PC-3 (cell line): Measurements from ENCODE around the gene RALGPS1. TPM values are rescaled to one million over a fixed set of nuclear protein-coding genes. Genes with fewer than 3 reads are reported as not detected.
A peak's percentile ranks its signal among the peaks of the same experiment; 100 is the strongest.

ENCODE experiments used
- ATAC-seq: fragments of 200-7000 bp; cut with Tn5 transposase; 2 replicates; pipeline ENCODE4 v1.9.1; 2020; ENCODE audit warnings: mild to moderate bottlenecking, moderate library complexity
- BruUV-seq: library from RNA; stranded (reverse); fragments of 400-500 nt; replicated peaks from 2 replicates; lab custom pipeline; 2021; lab: Mats Ljungman, UMichigan
- CTCF ChIA-PET: fragments of 300-600 bp; sonication (Branson Sonifier 250); formaldehyde crosslinking; loops from one replicate; lab custom pipeline; 2022; ENCODE audit warnings: antibody characterized with exemption; lab: Charles Lee
- POLR2A ChIA-PET: fragments of 300-600 bp; sonication (Branson Sonifier 250); formaldehyde crosslinking; loops from one replicate; lab custom pipeline; 2022; ENCODE audit warnings: antibody characterized with exemption; ENCODE audit not compliant: unreplicated experiment; lab: Charles Lee
- DNase-seq: peaks from one replicate; pipeline ENCODE4 v3.0.0-alpha.2; 2015
- H2AFZ ChIP-seq: fragments of 300-600 bp; sonication (generic); 2 replicates; pipeline ENCODE4 v1.6.0; 2016; ENCODE audit warnings: antibody characterized with exemption, low read length
- H3F3A ChIP-seq: fragments of 300-600 bp; sonication (generic); one replicate; pipeline ENCODE4 v1.6.0; 2017; ENCODE audit warnings: antibody characterized with exemption, low read length, control low read depth, mild to moderate bottlenecking; ENCODE audit not compliant: unreplicated experiment
- H3K27ac ChIP-seq: fragments of 300-600 bp; sonication (generic); 2 replicates; pipeline ENCODE4 v1.5.1; 2016; ENCODE audit warnings: mild to moderate bottlenecking, low read length
- H3K27me3 ChIP-seq: fragments of 300-600 bp; sonication (generic); 2 replicates; pipeline ENCODE4 v1.6.1; 2016; ENCODE audit warnings: low read length, mixed read lengths
- H3K36me3 ChIP-seq: fragments of 300-600 bp; sonication (generic); 2 replicates; pipeline ENCODE4 v1.6.1; 2016; ENCODE audit warnings: low read depth, mixed run types, low read length, mixed read lengths
- H3K4me1 ChIP-seq: fragments of 300-600 bp; sonication (generic); 2 replicates; pipeline ENCODE4 v1.5.1; 2016; ENCODE audit warnings: low read length; ENCODE audit not compliant: insufficient read depth
- H3K4me2 ChIP-seq: fragments of 300-600 bp; sonication (generic); 2 replicates; pipeline ENCODE4 v1.6.0; 2016; ENCODE audit warnings: low read length
- H3K4me3 ChIP-seq: fragments of 300-600 bp; sonication (generic); 2 replicates; pipeline ENCODE4 v1.5.1; 2016; ENCODE audit warnings: mild to moderate bottlenecking, low read length, mixed read lengths
- H3K79me2 ChIP-seq: fragments of 300-600 bp; sonication (generic); 2 replicates; pipeline ENCODE4 v1.6.1; 2017; ENCODE audit warnings: low read length, mixed read lengths
- H3K9ac ChIP-seq: fragments of 300-600 bp; sonication (generic); 2 replicates; pipeline ENCODE4 v1.6.0; 2016; ENCODE audit warnings: mild to moderate bottlenecking, low read length
- H3K9me2 ChIP-seq: fragments of 300-600 bp; sonication (generic); replicated peaks from 2 replicates; pipeline ENCODE4 v1.6.1; 2016; ENCODE audit warnings: mixed run types, low read length, mixed read lengths
- H3K9me3 ChIP-seq: fragments of 300-600 bp; sonication (generic); 2 replicates; pipeline ENCODE4 v1.6.1; 2016; ENCODE audit warnings: low read length, mixed read lengths
- H4K20me1 ChIP-seq: fragments of 300-600 bp; sonication (generic); 2 replicates; pipeline ENCODE4 v1.6.1; 2016; ENCODE audit warnings: low read length, mixed read lengths
- CTCF ChIP-seq: fragments of 300-600 bp; sonication (generic); conservative IDR thresholded peaks from 2 replicates; pipeline ENCODE4 v1.5.1; 2017; ENCODE audit warnings: antibody characterized with exemption, low read depth, mild to moderate bottlenecking, low read length
- EZH2 ChIP-seq: fragments of 300-600 bp; sonication (generic); IDR thresholded peaks from one replicate; pipeline ENCODE4 v1.6.1; 2017; ENCODE audit warnings: antibody characterized with exemption, mild to moderate bottlenecking, low read length; ENCODE audit not compliant: unreplicated experiment
- EZH2phosphoT487 ChIP-seq: fragments of 300-600 bp; sonication (generic); IDR thresholded peaks from 2 replicates; pipeline ENCODE4 v1.6.1; 2018; ENCODE audit warnings: mild to moderate bottlenecking, antibody characterized with exemption, low read length, borderline replicate concordance
- intact Hi-C: fragments of 100-400 bp; cut with micrococcal nuclease; formaldehyde crosslinking; loops from 2 replicates; pipeline ENCODE4 v1.9.0; 2023
- total RNA-seq: library from RNA; depleted of rRNA; stranded (reverse); fragments of >200 nt; gene quantifications from 2 replicates; pipeline ENCODE4 v1.2.3, GENCODE V29; 2014

RALGPS1 gene
- total RNA-seq, 1 experiment from 2014 or later, result 10.2 TPM

GRCh38 chr9:127223810-127224177, 309.2 kb downstream of the RALGPS1 start:
- Histone ChIP-seq H3F3A (no peaks in the 10 kb centered on the region), H2AFZ (peak overlapping the region; percentile 96), H3K27me3 (no peaks in the 10 kb centered on the region), H3K79me2 (no peaks in the 10 kb centered on the region), H3K9me2 (no peaks in the 10 kb centered on the region), H3K9ac (no peak overlapping the region), H3K4me2 (peak overlapping the region; percentile 93), H3K9me3 (no peaks in the 10 kb centered on the region), H4K20me1 (no peaks in the 10 kb centered on the region), H3K4me1 (peaks cover 6% of the 10 kb centered on the region; the same call in 1 of the 2 replicates), H3K4me3 (peak overlapping the region; percentile 73), H3K36me3 (no peaks in the 10 kb centered on the region), H3K27ac (no peak overlapping the region)
- ATAC-seq (no peak), DNase-seq (no peak)
- BruUV-seq, result no TSS peak
- intact Hi-C loops, result no loop called here
- POLR2A ChIA-PET, result no interaction called here
- CTCF ChIA-PET, result no interaction called here
- TF ChIP-seq EZH2phosphoT487 (no peak), EZH2 (no peak), CTCF (peak; percentile 26; the same call in 1 of the 2 replicates)

- Histone ChIP-seq H3K79me2 (no peaks in the 10 kb centered on the region), H3F3A (no peaks in the 10 kb centered on the region), H3K9me2 (no peaks in the 10 kb centered on the region), H3K27me3 (no peaks in the 10 kb centered on the region), H3K36me3 (no peaks in the 10 kb centered on the region), H3K9me3 (no peaks in the 10 kb centered on the region), H4K20me1 (no peaks in the 10 kb centered on the region), H3K4me3 (peak overlapping the region; percentile 73), H3K9ac (peak overlapping the region; percentile 55), H3K4me1 (peaks cover 6% of the 10 kb centered on the region; the same call in 1 of the 2 replicates), H3K4me2 (peak overlapping the region; percentile 93), H3K27ac (0 out of 2 replicates have a peak overlapping the region, but pooled peaks have one; percentile 34), H2AFZ (peak overlapping the region; percentile 96)
- TF ChIP-seq EZH2, result no peak
- TF ChIP-seq EZH2phosphoT487, result no peak
- no peak for TF ChIP-seq CTCF
- BruUV-seq, result no TSS peak
- ChIA-PET CTCF (interaction anchor here (0.6 to 1.0 kb wide), 8 partner anchors 8 to 389 kb away, joined by 3 to 13 read pairs (median 4); no protein-coding TSS in a partner anchor), POLR2A (interaction anchor here (0.7 kb wide), 1 partner anchor 21 kb away, joined by 6 read pairs; no protein-coding TSS in a partner anchor)
- intact Hi-C loops, result no loop called here
- DNase-seq, result peak; percentile 89
- ATAC-seq, result peak; percentile 80
These were observed 309.7 kb downstream of the RALGPS1 start for GRCh38 chr9:127224178-127224882.
